ENCODE measurements around the gene ADAMTS2.

The ADAMTS2 gene

GRCh38 chr5:179198825-179199224 lies 146.4 kb downstream of the ADAMTS2 start:
- no peak overlapping the region for H3K4me2 ChIP-seq (ENCODE audit: low read length)
- no peak for TF ChIP-seq CTCF (IDR thresholded peaks at IDR 0.05)
- H2AFZ ChIP-seq = no peak overlapping the region
- no peak overlapping the region for H3K9ac ChIP-seq
- H3K4me1 ChIP-seq = no peaks in the 10 kb centered on the region
- H3K9me3 ChIP-seq (ENCODE audit: control insufficient read depth, low read length) = no peaks in the 10 kb centered on the region
- H3K36me3 ChIP-seq (ENCODE audit: control insufficient read depth, insufficient read depth, low read length) = no peaks in the 10 kb centered on the region
- no peak overlapping the region for H3K4me3 ChIP-seq (ENCODE audit: low read depth, low read length)
- no peaks in the 10 kb centered on the region for H3K79me2 ChIP-seq
- no peak overlapping the region for H3K27ac ChIP-seq
- H3K27me3 ChIP-seq (ENCODE audit: control insufficient read depth, insufficient read depth, low read length) = no peaks in the 10 kb centered on the region

- Histone ChIP-seq H3K9ac (no peak overlapping the region), H2AFZ (no peak overlapping the region), H3K4me3 (ENCODE audit: low read depth, low read length) (no peak overlapping the region), H3K9me3 (ENCODE audit: control insufficient read depth, low read length) (no peaks in the 10 kb centered on the region), H3K36me3 (ENCODE audit: control insufficient read depth, insufficient read depth, low read length) (no peaks in the 10 kb centered on the region), H3K4me1 (no peaks in the 10 kb centered on the region), H3K27me3 (ENCODE audit: control insufficient read depth, insufficient read depth, low read length) (no peaks in the 10 kb centered on the region), H3K79me2 (no peaks in the 10 kb centered on the region), H3K27ac (no peak overlapping the region), H3K4me2 (ENCODE audit: low read length) (no peak overlapping the region)
- TF ChIP-seq CTCF (IDR thresholded peaks at IDR 0.05) = no peak
These were observed 148.7 kb downstream of the ADAMTS2 start for GRCh38 chr5:179196405-179197079.

- no peaks in the 10 kb centered on the region for H3K79me2 ChIP-seq
- no peak for TF ChIP-seq CTCF (IDR thresholded peaks at IDR 0.05)
- H3K9ac ChIP-seq = no peak overlapping the region
- no peak overlapping the region for H3K4me2 ChIP-seq (ENCODE audit: low read length)
- no peak overlapping the region for H3K4me3 ChIP-seq (ENCODE audit: low read depth, low read length)
- H3K27ac ChIP-seq = no peak overlapping the region
- H3K27me3 ChIP-seq (ENCODE audit: control insufficient read depth, insufficient read depth, low read length) = no peaks in the 10 kb centered on the region
- peaks cover 2% of the 10 kb centered on the region for H3K4me1 ChIP-seq
- H3K9me3 ChIP-seq (ENCODE audit: control insufficient read depth, low read length) = no peaks in the 10 kb centered on the region
- H2AFZ ChIP-seq = no peak overlapping the region
- H3K36me3 ChIP-seq (ENCODE audit: control insufficient read depth, insufficient read depth, low read length) = no peaks in the 10 kb centered on the region
These were observed 149.5 kb downstream of the ADAMTS2 start for GRCh38 chr5:179195561-179196404.

GRCh38 chr5:179194941-179195381 lies 150.3 kb downstream of the ADAMTS2 start:
- Histone ChIP-seq H3K9me3 (ENCODE audit: control insufficient read depth, low read length) (no peaks in the 10 kb centered on the region), H2AFZ (no peak overlapping the region), H3K27me3 (ENCODE audit: control insufficient read depth, insufficient read depth, low read length) (no peaks in the 10 kb centered on the region), H3K79me2 (no peaks in the 10 kb centered on the region), H3K4me3 (ENCODE audit: low read depth, low read length) (no peak overlapping the region), H3K36me3 (ENCODE audit: control insufficient read depth, insufficient read depth, low read length) (no peaks in the 10 kb centered on the region), H3K27ac (no peak overlapping the region), H3K4me2 (ENCODE audit: low read length) (no peak overlapping the region), H3K9ac (no peak overlapping the region), H3K4me1 (peaks cover 2% of the 10 kb centered on the region)
- TF ChIP-seq CTCF (IDR thresholded peaks at IDR 0.05) = no peak
